ENCODE measurements around the gene BANF2.

The BANF2 gene

DNA sequence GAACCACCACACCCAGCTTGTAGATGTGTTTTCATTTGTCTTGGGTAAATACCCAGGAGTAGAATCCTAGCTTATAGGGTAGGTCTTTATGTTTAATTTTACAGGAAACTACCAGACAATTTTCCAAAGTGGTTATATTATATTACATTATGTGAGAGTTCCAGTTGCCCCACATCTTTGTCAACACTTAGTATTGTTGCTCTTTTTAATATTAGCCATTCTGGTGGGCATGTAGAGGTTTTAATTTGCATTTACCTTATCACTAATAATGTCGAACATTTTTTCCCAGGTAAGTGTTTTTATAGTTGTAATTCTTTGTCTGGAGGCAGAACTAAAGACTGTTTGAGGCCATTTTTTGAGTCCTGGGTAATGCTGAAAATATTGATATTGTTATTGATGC lies 3.5 kb upstream of the BANF2 start:
- no peak for ATAC-seq

DNA sequence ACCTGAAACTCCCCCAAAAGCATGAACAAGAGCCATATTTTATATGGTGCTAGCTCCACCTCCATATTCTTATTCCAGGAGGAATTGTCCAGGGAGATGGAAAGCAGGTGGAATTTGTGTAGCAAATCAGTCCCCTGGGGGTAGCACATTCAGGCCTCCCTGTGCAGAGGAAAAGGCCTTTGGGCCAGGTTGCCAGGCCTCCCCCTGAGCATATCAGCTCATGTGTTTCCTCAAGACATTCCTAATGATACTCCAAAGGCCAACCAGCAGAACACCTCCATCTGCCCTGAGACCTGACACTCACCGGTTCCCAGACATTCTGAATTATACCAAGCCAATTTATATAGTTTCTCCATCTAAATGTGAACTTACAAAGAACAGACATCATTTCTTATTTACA lies 2.6 kb upstream of the BANF2 start:
- no peak for ATAC-seq
- TF ChIP-seq ZNF8 (CRISPR knock-in tag; IDR thresholded peaks at IDR 0.05) = no peak
- TF ChIP-seq ARNTL (CRISPR knock-in tag; IDR thresholded peaks at IDR 0.05; ENCODE audit: borderline replicate concordance, low read depth) = no peak
- TF ChIP-seq SNAI2 (CRISPR knock-in tag; IDR thresholded peaks at IDR 0.05) = no peak
- TF ChIP-seq GLIS3 (CRISPR knock-in tag; IDR thresholded peaks at IDR 0.05) = no peak
- TF ChIP-seq ZNF70 (CRISPR knock-in tag; IDR thresholded peaks at IDR 0.05) = no peak
- TF ChIP-seq, protein P1, sequence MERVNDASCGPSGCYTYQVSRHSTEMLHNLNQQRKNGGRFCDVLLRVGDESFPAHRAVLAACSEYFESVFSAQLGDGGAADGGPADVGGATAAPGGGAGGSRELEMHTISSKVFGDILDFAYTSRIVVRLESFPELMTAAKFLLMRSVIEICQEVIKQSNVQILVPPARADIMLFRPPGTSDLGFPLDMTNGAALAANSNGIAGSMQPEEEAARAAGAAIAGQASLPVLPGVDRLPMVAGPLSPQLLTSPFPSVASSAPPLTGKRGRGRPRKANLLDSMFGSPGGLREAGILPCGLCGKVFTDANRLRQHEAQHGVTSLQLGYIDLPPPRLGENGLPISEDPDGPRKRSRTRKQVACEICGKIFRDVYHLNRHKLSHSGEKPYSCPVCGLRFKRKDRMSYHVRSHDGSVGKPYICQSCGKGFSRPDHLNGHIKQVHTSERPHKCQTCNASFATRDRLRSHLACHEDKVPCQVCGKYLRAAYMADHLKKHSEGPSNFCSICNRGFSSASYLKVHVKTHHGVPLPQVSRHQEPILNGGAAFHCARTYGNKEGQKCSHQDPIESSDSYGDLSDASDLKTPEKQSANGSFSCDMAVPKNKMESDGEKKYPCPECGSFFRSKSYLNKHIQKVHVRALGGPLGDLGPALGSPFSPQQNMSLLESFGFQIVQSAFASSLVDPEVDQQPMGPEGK (CRISPR knock-in tag; IDR thresholded peaks at IDR 0.05; ENCODE audit: borderline replicate concordance) = no peak
- TF ChIP-seq ISL1 (CRISPR knock-in tag; IDR thresholded peaks at IDR 0.05) = no peak
- no peak for TF ChIP-seq ZNF565 (CRISPR knock-in tag; conservative IDR thresholded peaks at IDR 0.05; ENCODE audit: low read depth)
- no peak for TF ChIP-seq BACH2 (CRISPR knock-in tag; IDR thresholded peaks at IDR 0.05; ENCODE audit: borderline replicate concordance)
- TF ChIP-seq, protein P2, sequence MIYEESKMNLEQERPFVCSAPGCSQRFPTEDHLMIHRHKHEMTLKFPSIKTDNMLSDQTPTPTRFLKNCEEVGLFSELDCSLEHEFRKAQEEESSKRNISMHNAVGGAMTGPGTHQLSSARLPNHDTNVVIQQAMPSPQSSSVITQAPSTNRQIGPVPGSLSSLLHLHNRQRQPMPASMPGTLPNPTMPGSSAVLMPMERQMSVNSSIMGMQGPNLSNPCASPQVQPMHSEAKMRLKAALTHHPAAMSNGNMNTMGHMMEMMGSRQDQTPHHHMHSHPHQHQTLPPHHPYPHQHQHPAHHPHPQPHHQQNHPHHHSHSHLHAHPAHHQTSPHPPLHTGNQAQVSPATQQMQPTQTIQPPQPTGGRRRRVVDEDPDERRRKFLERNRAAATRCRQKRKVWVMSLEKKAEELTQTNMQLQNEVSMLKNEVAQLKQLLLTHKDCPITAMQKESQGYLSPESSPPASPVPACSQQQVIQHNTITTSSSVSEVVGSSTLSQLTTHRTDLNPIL (CRISPR knock-in tag; IDR thresholded peaks at IDR 0.05; ENCODE audit: low read depth) = no peak

More for the DNA sequence above, 3.5 kb upstream of the BANF2 start:
- no peak for TF ChIP-seq ESRRG (CRISPR knock-in tag; IDR thresholded peaks at IDR 0.05)
- no peak for TF ChIP-seq ZNF565 (CRISPR knock-in tag; conservative IDR thresholded peaks at IDR 0.05; ENCODE audit: low read depth)
- TF ChIP-seq, protein P1 (CRISPR knock-in tag; IDR thresholded peaks at IDR 0.05; ENCODE audit: borderline replicate concordance) = no peak
- TF ChIP-seq, protein P3, sequence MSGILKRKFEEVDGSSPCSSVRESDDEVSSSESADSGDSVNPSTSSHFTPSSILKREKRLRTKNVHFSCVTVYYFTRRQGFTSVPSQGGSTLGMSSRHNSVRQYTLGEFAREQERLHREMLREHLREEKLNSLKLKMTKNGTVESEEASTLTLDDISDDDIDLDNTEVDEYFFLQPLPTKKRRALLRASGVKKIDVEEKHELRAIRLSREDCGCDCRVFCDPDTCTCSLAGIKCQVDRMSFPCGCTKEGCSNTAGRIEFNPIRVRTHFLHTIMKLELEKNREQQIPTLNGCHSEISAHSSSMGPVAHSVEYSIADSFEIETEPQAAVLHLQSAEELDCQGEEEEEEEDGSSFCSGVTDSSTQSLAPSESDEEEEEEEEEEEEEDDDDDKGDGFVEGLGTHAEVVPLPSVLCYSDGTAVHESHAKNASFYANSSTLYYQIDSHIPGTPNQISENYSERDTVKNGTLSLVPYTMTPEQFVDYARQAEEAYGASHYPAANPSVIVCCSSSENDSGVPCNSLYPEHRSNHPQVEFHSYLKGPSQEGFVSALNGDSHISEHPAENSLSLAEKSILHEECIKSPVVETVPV (CRISPR knock-in tag; IDR thresholded peaks at IDR 0.05) = no peak
- TF ChIP-seq RARB (CRISPR knock-in tag; IDR thresholded peaks at IDR 0.05) = no peak
- TF ChIP-seq ZFP3 (CRISPR knock-in tag; IDR thresholded peaks at IDR 0.05) = no peak
- TF ChIP-seq OSR1 (CRISPR knock-in tag; IDR thresholded peaks at IDR 0.05) = no peak
- TF ChIP-seq ZFP30 (CRISPR knock-in tag; IDR thresholded peaks at IDR 0.05) = no peak
- no peak for TF ChIP-seq CSDC2 (CRISPR knock-in tag; IDR thresholded peaks at IDR 0.05)
- TF ChIP-seq ZNF8 (CRISPR knock-in tag; IDR thresholded peaks at IDR 0.05) = no peak
- no peak for TF ChIP-seq GLIS3 (CRISPR knock-in tag; IDR thresholded peaks at IDR 0.05)
- TF ChIP-seq, protein P2 (CRISPR knock-in tag; IDR thresholded peaks at IDR 0.05; ENCODE audit: low read depth) = no peak
- TF ChIP-seq SNAI2 (CRISPR knock-in tag; IDR thresholded peaks at IDR 0.05) = no peak
- TF ChIP-seq, protein P4, sequence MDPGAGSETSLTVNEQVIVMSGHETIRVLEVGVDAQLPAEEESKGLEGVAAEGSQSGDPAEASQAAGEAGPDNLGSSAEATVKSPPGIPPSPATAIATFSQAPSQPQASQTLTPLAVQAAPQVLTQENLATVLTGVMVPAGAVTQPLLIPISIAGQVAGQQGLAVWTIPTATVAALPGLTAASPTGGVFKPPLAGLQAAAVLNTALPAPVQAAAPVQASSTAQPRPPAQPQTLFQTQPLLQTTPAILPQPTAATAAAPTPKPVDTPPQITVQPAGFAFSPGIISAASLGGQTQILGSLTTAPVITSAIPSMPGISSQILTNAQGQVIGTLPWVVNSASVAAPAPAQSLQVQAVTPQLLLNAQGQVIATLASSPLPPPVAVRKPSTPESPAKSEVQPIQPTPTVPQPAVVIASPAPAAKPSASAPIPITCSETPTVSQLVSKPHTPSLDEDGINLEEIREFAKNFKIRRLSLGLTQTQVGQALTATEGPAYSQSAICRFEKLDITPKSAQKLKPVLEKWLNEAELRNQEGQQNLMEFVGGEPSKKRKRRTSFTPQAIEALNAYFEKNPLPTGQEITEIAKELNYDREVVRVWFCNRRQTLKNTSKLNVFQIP (CRISPR knock-in tag; IDR thresholded peaks at IDR 0.05; ENCODE audit: borderline replicate concordance, low read depth) = no peak
- no peak for TF ChIP-seq TCF4 (CRISPR knock-in tag; IDR thresholded peaks at IDR 0.05; ENCODE audit: borderline replicate concordance)
- TF ChIP-seq ARNTL (CRISPR knock-in tag; IDR thresholded peaks at IDR 0.05; ENCODE audit: borderline replicate concordance, low read depth) = no peak
- no peak for TF ChIP-seq ZC3H10 (CRISPR knock-in tag; IDR thresholded peaks at IDR 0.05)
- TF ChIP-seq ZNF70 (CRISPR knock-in tag; IDR thresholded peaks at IDR 0.05) = no peak
- TF ChIP-seq ISL1 (CRISPR knock-in tag; IDR thresholded peaks at IDR 0.05) = no peak

DNA sequence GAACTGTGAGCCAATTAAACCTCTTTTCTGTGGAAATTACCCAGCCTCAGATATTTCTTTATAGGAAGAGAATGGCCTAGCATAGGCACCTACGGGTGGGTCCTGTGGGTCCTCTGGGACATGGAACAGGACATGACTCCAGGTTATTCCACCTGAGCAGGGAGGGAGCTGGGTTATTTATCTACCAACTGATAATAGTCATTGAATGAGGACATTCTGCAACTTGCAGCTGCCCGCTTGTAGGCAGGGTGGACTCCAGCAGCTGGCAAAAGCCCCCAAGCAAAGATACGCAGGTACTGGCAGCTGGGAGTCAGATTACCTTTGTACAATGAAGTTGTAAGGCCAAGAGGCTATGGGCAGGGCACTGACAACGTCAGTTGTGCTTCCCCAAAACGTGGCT lies 1.4 kb upstream of the BANF2 start:
- no peak for ATAC-seq
- no peak for TF ChIP-seq ISL1 (CRISPR knock-in tag; IDR thresholded peaks at IDR 0.05)
- TF ChIP-seq PPARA (CRISPR knock-in tag; IDR thresholded peaks at IDR 0.05; ENCODE audit: borderline replicate concordance) = no peak
- TF ChIP-seq ZFP30 (CRISPR knock-in tag; IDR thresholded peaks at IDR 0.05) = no peak
- no peak for TF ChIP-seq OSR1 (CRISPR knock-in tag; IDR thresholded peaks at IDR 0.05)
- TF ChIP-seq, protein P5, sequence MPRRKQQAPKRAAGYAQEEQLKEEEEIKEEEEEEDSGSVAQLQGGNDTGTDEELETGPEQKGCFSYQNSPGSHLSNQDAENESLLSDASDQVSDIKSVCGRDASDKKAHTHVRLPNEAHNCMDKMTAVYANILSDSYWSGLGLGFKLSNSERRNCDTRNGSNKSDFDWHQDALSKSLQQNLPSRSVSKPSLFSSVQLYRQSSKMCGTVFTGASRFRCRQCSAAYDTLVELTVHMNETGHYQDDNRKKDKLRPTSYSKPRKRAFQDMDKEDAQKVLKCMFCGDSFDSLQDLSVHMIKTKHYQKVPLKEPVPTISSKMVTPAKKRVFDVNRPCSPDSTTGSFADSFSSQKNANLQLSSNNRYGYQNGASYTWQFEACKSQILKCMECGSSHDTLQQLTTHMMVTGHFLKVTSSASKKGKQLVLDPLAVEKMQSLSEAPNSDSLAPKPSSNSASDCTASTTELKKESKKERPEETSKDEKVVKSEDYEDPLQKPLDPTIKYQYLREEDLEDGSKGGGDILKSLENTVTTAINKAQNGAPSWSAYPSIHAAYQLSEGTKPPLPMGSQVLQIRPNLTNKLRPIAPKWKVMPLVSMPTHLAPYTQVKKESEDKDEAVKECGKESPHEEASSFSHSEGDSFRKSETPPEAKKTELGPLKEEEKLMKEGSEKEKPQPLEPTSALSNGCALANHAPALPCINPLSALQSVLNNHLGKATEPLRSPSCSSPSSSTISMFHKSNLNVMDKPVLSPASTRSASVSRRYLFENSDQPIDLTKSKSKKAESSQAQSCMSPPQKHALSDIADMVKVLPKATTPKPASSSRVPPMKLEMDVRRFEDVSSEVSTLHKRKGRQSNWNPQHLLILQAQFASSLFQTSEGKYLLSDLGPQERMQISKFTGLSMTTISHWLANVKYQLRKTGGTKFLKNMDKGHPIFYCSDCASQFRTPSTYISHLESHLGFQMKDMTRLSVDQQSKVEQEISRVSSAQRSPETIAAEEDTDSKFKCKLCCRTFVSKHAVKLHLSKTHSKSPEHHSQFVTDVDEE (CRISPR knock-in tag; IDR thresholded peaks at IDR 0.05) = no peak
- no peak for TF ChIP-seq TOX (CRISPR knock-in tag; IDR thresholded peaks at IDR 0.05; ENCODE audit: borderline replicate concordance)
- TF ChIP-seq ZNF70 (CRISPR knock-in tag; IDR thresholded peaks at IDR 0.05) = no peak
- TF ChIP-seq, protein P2 (CRISPR knock-in tag; IDR thresholded peaks at IDR 0.05; ENCODE audit: low read depth) = no peak
- TF ChIP-seq ZNF565 (CRISPR knock-in tag; conservative IDR thresholded peaks at IDR 0.05; ENCODE audit: low read depth) = no peak
